B cell (primary cell): ENCODE results near the gene THADA.

Experiments used
- CTCF ChIP-seq: fragments of 200-600 bp; IDR thresholded peaks from one replicate; pipeline ENCODE4 v1.8.0; 2022; ENCODE audit warnings: antibody characterized with exemption, mild to moderate bottlenecking
- EZH2 ChIP-seq: IDR thresholded peaks from 2 replicates; pipeline ENCODE4 v1.6.1; 2012; ENCODE audit warnings: borderline replicate concordance, low read depth, mild to moderate bottlenecking, moderate library complexity, low read length; ENCODE audit not compliant: insufficient read depth, poor library complexity, severe bottlenecking

GRCh38 chr2:43309935-43310334, 285.9 kb downstream of the THADA start:
- TF ChIP-seq CTCF (no peak), EZH2 (no peak)
